AG10803 (cell line): ENCODE results near the gene PRDM10.

Experiments
- DNase-seq: peaks from one replicate; pipeline ENCODE4 v3.0.0; 2010; ENCODE audit warnings: low read depth
- H3K4me3 ChIP-seq: 2 replicates; pipeline ENCODE4 v1.5.1; 2011; ENCODE audit warnings: mild to moderate bottlenecking, low read length, control low read depth
- CTCF ChIP-seq: conservative IDR thresholded peaks from 2 replicates; pipeline ENCODE4 v1.5.1; 2011; ENCODE audit warnings: mild to moderate bottlenecking, low read length, control low read depth, inconsistent platforms

Gene PRDM10

GRCh38 chr11:130008326-130008725 lies 5.7 kb upstream of the PRDM10 start:
- no peak for TF ChIP-seq CTCF
- DNase-seq, result no peak
- no peak overlapping the region for H3K4me3 ChIP-seq

DNA sequence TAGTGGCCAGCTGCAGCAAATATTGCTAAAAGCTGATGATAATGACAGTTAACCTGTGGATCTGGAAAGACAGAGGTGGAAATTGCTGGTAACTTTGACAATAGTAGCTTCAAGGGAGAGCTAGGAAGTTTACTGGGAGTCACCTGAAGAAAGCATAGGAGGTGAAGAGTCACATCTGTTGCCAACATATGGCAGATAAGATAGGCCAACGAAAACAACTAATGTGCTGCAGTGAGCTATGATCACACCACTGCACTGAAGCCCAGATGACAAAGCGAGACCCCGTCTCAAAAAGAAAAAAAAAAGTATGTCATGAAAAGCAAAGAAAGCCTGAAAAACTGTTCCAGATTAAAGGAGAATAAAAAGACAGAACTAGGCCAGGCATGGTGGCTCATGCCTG lies 4.3 kb upstream of the PRDM10 start:
- no peak for TF ChIP-seq CTCF
- no peak overlapping the region for H3K4me3 ChIP-seq
- no peak for DNase-seq

GRCh38 chr11:130003717-130004001 lies 1.0 kb upstream of the PRDM10 start:
- H3K4me3 ChIP-seq, result peak overlapping the region; percentile 78
- TF ChIP-seq CTCF, result peak; percentile 2; the same call in 1 of the 2 replicates
- no peak for DNase-seq

GRCh38 chr11:130002846-130003716 lies 446 bp upstream of the PRDM10 start:
- H3K4me3 ChIP-seq, result peak overlapping the region; percentile 78
- peak; percentile 100 for DNase-seq
- TF ChIP-seq CTCF, result no peak

- peak; percentile 29 for DNase-seq
- peak overlapping the region; percentile 78 for H3K4me3 ChIP-seq
- no peak for TF ChIP-seq CTCF
These were observed 929 bp downstream of the PRDM10 start for GRCh38 chr11:130001461-130002351.

- no peak overlapping the region for H3K4me3 ChIP-seq
- DNase-seq, result no peak
- TF ChIP-seq CTCF, result no peak
These were observed 2.0 kb downstream of the PRDM10 start for GRCh38 chr11:130000552-130001176.
